Stomach (tissue), 4 donors: ENCODE measurements around the gene ZNF629.

Experiments
- POLR2AphosphoS5 ChIP-seq, 3 donors: sonication (generic); formaldehyde crosslinking; IDR thresholded peaks; one replicate each; pipeline ENCODE4 v1.6.1; 2016; ENCODE audit warnings: antibody characterized with exemption in 3 of 3
- TF ChIP-seq, protein P1 (sequence below), 7 experiments: fragments of 450-650 bp in 4 of 7; fragments of 200-600 bp in 3 of 7; sonication (generic) in 3 of 7; IDR thresholded peaks; one replicate each; pipeline ENCODE4 v1.5.1; 2016 to 2019; ENCODE audit warnings: antibody characterized with exemption in 7 of 7, control low read depth in 2 of 7, mild to moderate bottlenecking in 1 of 7

GRCh38 chr16:30743716-30744115, 43.3 kb downstream of the ZNF629 start:
- TF ChIP-seq, protein P1, sequence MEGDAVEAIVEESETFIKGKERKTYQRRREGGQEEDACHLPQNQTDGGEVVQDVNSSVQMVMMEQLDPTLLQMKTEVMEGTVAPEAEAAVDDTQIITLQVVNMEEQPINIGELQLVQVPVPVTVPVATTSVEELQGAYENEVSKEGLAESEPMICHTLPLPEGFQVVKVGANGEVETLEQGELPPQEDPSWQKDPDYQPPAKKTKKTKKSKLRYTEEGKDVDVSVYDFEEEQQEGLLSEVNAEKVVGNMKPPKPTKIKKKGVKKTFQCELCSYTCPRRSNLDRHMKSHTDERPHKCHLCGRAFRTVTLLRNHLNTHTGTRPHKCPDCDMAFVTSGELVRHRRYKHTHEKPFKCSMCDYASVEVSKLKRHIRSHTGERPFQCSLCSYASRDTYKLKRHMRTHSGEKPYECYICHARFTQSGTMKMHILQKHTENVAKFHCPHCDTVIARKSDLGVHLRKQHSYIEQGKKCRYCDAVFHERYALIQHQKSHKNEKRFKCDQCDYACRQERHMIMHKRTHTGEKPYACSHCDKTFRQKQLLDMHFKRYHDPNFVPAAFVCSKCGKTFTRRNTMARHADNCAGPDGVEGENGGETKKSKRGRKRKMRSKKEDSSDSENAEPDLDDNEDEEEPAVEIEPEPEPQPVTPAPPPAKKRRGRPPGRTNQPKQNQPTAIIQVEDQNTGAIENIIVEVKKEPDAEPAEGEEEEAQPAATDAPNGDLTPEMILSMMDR (IDR thresholded peaks at IDR 0.05) = no peak
- no peak for TF ChIP-seq POLR2AphosphoS5 (IDR thresholded peaks at IDR 0.05)
